Measurements from ENCODE around the gene MBOAT2.
"Not testable (repeated sequence)": the region's sequence is repeated elsewhere in the genome, so short reads cannot be mapped to it uniquely, and the experiment has no call there.

The MBOAT2 gene, protein sequence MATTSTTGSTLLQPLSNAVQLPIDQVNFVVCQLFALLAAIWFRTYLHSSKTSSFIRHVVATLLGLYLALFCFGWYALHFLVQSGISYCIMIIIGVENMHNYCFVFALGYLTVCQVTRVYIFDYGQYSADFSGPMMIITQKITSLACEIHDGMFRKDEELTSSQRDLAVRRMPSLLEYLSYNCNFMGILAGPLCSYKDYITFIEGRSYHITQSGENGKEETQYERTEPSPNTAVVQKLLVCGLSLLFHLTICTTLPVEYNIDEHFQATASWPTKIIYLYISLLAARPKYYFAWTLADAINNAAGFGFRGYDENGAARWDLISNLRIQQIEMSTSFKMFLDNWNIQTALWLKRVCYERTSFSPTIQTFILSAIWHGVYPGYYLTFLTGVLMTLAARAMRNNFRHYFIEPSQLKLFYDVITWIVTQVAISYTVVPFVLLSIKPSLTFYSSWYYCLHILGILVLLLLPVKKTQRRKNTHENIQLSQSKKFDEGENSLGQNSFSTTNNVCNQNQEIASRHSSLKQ

DNA sequence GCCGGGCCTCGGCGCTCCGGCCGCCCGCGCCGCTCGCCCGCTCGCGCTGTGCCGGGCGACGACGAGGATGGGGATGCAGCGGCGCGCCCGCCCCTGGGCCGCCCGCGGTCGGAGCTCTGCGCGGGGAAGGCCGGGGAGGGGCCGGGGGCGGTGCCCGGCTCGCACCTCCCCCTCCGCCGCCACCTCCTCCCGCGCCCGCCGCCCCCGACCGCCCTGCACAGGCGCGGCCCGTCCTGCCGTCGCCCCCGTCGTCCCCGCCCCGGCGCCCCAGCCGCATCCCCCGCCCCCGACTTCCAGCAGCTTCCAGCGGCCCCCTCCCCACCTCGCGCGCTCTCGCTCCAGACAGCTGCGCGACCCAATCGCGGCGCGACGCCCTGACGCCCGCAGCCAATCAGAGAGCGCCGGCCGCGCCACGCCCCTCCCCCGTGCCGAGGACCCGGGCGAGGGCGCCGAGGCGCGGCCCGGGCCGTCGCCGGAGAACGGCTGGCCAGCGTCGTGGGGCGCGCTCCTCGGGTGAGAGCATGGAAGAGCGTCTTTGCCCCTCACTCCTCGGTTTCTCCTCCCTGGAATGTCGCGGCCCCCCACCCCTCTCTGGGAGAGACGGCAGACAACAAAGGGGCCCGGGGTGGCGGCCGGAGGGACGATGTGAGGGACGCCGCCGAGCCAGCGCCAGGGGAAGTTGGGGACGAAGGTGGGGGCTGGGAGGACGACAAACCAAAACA is at the start of gene MBOAT2:
Gene MBOAT2 (minus strand): TSS at position 69 of the 722 bp plus-strand sequence. CDS start 70 bp downstream, outside the sequence.
- peak; percentile 86 to 87 for ATAC-seq

DNA sequence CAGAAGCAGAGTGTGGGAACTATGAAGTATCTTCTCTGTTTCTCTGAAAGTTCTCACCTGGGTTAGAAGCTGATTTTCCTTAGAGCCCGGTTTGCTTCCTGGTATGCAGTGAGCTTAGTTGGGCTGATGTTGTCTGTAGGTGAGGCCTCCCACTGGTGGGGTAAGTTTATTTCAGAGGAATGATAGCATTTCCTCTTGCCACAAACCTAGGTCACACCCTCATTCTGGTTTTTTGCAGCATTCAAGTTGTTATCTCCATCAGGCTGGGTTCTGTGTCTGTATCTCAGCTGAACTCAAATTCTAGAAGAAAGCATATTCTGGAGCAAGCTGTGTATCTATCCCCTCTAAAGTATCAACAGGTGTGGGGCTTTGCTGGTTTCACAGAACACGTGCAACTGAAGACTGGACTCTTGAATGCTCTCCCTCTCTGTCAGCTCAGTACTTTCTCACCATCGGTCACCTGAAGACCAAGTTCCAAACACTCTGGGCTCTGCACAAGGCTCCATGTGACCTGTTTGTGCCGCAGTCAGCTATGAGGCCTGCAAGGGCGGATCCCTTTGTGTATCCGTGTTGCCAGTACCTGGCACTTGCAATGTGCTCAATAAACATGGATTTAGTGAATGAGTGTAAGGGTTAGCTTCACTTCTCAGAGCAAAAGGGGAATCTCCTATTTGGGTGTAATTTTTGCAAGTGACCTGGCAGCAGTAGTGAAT is 49.5 kb upstream of the MBOAT2 start:
- no peak for ATAC-seq

DNA sequence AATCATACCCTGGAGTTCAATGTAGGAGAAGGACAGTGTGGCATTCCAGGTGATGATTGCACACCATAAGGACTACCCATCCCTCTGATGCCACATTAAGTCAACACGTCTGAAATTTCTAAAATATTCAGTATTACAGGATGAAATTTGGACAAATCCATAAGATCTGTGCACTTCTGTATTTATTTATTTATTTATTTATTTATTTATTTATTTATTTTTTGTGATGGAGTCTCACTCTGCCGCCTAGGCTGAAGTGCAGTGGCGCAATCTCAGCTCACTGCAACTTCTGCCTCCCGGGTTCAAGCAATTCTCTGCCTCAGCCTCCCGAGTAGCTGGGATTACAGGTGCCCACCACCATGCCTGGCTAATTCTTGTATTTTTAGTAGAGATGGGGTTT is 48.0 kb upstream of the MBOAT2 start:
- ATAC-seq, result not testable (repeated sequence)

DNA sequence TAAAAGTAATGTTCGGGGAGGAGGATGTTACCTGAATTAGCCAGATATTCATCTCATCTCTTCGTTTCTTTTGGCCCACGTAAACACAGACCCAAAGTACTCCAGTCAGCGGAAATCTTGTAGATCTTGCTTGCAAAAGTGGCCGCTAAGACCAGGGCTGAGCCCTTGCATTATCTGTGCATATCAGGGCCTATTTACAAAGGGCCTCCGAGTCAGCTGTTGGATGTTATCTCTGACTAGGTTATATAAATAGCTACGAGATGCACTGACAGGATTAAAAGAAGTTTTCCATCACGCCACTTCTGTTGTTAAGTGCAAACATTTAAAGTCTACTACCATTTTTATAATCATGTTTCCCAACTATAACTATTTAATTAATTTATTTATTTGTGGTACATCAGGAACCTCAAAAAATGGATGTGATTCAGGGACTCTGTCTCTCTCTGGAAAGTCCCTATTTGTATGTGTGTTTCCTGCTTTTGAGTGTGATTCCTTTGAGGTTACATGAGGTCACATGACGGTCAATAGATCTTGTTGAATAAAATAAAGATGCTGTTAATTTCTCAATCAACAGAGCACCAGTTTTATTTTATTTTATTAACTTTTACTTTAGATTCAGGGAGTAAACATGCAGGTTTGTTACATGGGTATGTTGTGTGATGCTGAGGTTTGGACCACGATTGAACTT is 46.8 kb upstream of the MBOAT2 start:
- ATAC-seq, result no peak

DNA sequence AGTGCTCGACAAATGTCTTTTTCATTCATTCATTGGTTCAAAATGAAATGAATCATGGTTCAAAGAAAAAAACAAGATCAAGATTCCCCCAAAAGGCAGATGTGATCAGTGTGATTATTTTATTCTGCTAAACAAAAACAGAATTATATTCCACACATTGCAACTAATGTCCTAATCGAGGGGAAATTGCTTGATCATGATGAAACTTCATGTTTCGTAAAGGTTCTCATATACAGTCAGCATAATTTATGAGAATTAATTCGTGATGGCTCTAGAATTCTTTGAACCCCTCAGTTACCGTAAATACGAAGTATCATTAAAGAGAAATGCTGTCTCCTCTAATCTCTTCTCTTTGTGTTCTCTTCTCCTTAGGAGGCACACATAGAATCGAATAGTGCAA is 42.1 kb upstream of the MBOAT2 start:
- no peak for ATAC-seq

DNA sequence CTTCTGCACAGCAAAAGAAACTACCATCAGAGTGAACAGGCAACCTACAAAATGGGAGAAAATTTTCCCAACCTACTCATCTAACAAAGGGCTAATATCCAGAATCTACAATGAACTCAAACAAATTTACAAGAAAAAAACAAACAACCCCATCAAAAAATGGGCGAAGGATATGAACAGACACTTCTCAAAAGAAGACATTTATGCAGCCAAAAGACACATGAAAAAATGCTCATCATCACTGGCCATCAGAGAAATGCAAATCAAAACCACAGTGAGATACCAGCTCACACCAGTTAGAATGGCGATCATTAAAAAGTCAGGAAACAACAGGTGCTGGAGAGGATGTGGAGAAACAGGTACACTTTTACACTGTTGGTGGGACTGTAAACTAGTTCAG is 40.0 kb upstream of the MBOAT2 start:
- ATAC-seq, result not testable (repeated sequence)

DNA sequence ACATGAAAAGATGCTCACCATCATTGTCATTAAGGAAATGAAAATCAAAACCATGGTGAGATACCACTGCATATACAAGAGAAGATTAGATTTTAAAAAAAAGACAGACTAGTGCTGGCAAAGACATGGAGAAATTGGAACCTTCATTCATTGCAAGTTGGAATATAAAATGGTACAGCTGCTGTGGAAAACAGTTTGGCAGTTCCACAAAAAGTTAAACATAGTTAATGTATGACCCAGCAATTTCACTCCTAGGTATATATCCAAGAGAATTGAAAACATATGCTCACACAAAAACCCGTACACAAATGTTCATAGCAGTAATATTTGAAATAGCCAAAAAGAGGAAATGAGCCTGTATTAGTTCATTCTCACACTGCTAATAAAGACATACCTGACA is 33.7 kb upstream of the MBOAT2 start:
- ATAC-seq, result no peak

DNA sequence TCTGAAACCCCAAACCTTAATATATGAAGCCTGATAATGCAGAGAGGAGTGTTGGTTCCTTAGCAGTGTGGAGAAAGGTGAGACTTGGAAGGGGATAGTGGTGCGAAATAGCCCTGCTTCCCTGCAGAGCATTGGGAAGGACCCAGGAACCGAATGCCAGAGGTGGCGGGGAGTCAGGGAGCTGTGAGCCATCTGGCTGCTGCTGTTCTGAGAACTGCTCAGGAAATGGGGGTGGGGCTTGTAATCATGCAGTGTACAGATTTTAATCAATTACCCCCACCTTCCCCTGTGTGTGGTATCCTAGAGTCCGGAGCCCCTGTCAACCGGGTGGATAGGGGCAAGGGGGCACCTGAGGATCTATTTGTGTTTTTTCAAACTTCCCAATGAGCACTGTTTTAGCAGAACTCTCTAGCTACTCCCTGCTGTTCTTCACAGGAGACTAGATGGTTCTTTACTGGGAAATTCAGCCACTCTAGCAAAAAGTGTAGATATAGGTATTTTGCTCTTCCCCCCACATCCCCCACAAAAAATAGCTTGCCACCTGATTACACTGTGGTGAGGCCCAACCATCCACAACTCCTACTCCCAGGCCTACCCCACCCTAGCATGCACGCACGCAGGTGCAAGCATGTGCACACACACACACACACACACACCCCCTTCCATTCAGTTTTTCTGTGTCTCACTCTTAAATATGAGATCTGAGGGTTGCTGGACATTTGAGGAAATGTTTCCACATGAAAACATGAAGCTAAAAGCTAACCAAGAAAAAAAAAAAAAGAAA is 30.1 kb upstream of the MBOAT2 start:
- ATAC-seq, result no peak

DNA sequence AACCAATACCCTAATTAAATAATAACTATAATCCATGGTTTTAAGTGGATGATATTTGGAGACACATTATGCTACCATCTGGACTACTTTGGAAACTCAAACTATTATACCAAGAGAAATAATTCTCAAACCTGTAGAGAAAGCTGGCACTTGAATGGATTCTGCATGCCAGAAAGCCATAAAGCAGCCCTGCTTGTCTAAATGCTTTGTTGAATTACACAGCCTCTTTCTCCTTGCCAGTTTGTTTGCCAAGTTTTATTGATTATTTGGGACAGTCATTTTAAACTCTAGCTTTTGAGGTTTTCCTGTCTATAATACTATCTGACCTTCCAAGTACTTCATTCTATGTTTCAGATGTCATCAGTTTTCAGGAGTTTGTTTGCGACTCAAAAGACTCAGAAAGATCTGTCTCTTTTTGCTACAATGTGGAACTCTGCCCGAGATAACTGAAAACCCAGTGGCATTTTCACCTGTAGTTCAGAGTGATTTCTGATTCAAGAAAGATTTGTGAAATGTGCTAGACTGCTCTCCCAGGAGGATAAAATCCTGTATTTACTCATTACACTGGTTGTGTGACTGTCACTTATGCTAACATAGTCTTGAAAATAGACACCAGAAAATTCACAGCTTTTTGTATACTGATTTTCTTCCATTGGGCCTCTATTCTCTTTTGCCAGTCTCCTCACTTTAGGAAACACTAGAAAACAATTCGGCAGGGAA is 29.2 kb upstream of the MBOAT2 start:
- no peak for ATAC-seq

DNA sequence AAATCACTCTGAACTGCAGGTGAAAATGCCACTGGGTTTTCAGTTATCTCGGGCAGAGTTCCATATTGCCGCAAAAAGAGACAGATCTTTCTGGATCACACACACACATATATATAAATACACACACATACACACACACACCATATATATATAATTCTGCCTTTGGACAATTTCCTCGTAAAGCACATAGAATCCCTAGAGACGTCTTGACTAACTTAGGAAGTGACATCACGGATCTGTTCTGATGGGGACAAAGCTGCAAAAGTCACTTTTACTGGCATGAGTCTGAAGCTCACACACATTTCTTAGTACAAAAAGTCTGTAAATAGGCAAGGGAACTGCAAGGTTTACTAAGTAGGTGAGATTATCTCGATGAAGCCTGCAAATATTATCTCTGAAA is 28.6 kb upstream of the MBOAT2 start:
- no peak for ATAC-seq

DNA sequence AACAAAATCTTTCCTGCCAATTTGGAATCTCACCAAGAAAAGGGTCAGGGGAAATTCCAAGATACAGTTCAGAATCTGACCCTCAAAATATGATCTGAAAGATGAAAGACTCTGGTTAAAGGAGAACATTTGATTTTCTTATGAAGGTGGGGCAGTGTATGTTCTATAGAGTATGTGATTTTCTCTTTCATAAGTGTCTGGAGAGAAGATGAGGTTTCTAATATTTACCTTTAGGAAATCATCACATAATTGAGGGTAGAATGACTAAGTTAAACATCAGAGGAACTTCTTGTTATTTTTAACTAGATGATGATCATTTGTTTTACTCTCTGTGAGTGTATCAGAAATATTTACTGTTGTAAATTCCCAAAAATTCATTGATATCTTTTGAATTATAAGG is 27.8 kb upstream of the MBOAT2 start:
- no peak for ATAC-seq

DNA sequence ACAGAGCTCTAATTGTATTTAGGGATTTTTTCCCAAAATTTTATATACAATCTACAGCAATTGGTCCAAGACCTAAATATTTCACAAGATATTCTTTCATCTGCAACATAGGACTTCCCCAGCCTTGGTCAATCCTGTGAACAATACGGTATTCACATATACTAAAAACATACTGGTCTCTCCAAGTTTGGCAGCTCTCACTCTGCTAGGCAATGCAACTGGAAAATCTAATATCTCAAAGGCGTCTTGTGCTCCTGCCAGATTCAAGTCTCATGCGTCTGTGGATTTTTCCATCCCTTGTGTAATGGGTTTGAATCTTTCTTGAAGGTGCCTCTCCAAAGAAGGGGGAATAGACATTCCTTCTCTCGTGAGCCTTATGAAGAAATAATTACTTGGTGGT is 27.4 kb upstream of the MBOAT2 start:
- ATAC-seq, result no peak

DNA sequence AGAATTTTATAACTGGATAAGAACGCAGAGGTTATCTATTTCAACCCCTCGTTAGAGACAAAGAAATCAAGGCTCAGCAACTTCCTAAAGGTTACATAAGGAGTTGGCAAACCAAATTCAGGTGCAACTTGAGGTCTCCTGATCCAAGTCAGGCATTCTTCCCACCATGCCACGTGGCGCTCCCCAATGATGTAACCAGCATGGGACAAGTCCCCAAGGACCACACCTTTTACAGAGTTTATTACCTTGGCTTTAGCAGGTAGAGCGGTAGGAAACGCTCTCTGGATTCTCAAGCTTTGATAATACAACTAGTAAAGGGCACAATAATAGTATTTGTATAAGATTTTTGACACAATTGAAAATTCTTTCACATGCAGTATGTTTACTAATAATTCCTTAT is 26.7 kb upstream of the MBOAT2 start:
- no peak for ATAC-seq

DNA sequence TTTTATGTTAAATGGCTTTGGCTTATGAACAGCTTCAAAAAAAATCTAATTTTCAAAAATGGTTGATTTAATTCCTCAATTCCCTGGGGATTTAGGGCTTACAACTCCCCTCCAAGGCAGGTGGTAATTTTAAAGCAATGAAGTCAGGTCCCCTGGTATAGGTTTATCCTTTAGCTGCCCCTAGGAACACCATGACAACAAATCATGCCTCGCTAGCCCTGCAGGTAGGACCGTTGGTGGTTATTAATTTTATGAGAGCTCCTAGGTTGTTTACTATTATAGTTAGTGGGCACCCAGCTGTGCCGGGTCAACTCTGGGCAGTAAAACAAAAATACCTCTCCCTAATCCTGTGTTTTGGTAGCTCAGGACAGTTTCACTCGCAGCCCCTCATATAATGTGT is 26.2 kb upstream of the MBOAT2 start:
- no peak for ATAC-seq

DNA sequence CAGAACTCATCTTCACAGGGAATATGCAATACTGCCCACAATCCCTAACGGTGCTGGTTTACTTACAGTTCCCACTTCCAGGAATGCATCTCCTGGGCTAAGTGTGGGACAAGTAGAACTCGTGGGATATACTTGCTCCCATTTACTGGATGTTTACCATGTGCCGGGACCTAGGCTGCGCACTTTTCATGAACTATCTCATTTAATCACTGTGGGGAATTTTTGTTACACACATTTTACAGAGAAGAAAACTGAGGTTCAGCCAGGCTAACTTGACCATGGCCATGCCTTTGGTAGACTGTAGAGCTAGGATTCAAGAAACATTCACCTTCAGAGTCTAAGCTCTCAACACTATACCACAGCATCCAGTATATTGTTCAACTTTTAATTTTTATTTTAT is 24.4 kb upstream of the MBOAT2 start:
- no peak for ATAC-seq

DNA sequence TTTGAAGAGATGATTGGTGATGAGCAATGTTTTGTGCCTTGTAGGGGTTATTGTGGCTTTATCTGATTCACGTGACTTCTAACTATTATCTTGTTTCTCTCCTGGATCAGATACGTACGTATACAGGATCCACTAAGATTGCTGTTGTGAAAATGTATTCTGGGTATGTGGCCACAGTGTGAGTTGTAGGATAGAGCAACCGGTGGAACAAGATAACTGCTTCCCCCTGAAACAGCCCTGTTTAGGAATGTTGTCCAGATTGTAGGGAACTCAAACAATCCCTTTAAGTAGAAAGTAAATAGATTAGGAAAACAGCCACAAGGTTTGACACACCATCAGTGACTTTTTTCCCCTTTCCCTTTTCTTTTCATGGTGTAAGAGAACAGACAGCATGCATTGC is 22.3 kb upstream of the MBOAT2 start:
- ATAC-seq, result no peak

DNA sequence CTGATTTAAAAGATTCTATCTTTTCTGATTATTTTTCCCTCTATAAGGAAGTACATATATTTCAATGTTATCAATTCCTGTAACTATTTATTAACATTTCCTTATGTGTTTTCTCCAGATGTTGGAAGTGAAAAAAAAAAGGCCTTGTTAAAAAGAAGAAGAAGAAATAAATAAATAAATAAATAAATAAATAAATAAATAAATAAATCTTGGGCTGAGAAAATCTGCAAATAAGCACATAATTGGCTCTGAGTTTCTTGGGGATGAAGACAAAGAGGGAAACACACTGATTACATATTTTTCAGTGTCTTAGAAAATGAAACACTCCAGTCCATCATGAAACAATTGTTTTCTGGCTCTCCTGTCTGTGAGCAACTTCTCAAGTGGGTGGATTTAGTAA is 21.1 kb upstream of the MBOAT2 start:
- ATAC-seq, result no peak

DNA sequence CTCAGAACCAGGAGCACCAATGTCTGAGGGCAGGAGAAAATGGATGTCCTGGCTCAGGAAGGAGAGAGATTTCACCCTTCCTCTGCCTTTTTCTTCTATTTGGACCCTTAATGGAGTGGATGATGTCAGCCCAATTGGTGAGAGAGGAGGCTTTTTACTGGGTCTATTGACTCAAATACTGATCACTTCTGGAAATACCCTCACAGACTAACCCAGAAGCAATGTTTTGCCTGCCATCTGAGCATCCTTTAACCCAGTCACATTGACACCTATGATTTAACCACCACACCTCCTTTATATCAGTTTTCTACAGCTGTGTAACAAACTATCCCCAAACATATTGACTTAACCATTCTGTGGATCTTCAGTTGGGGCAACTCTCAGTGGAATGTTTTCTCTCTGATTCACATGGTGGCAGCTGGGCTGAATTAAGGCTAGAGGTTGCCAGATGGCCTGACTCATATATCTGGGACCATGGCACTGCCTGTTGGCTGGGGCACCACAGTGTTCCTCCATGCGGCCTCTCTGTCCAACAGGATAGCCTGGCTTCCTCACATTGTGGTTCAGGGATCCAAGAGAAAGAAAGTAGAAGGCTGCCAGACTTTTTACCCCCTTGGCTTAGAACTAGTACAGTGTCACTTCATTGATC is 18.2 kb upstream of the MBOAT2 start:
- no peak for ATAC-seq

DNA sequence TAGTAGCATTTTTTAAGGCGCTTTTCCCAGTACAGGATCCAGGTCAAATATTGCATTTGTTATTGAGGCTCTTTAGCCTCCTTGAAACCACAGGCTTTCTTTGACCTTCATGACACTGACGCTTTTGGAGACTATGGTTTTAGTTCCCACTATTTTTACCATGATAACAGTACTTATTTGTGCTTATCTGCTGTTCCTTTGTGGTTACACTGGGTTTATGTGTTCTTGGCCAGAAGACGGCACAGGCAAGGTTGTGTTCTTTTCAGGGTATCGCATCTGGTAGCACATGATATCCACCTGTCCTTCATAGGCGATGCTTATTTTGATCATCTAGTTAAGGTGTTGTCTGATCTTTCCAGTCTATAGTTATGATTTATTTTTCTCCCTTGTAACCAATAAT is 16.8 kb upstream of the MBOAT2 start:
- ATAC-seq, result no peak

DNA sequence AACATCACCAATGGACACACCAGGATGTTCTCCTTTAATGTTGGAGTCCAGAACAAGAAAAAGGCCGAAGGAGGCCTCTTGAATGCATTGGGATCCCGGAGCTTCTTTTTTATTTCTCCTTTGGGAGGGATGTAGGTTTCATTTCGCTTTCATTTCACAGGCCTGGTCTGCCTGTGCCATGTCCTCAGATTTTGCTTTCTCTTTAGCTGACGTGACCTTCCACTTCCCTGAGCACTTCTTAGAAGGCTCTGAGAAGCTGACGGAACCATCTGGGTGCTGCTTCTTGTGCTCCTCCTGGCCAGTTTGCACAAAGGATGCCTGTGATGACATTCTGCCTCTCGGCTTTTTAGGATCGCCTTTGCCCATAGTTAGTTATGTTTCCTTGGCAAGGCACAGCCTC is 15.1 kb upstream of the MBOAT2 start:
- ATAC-seq, result no peak

DNA sequence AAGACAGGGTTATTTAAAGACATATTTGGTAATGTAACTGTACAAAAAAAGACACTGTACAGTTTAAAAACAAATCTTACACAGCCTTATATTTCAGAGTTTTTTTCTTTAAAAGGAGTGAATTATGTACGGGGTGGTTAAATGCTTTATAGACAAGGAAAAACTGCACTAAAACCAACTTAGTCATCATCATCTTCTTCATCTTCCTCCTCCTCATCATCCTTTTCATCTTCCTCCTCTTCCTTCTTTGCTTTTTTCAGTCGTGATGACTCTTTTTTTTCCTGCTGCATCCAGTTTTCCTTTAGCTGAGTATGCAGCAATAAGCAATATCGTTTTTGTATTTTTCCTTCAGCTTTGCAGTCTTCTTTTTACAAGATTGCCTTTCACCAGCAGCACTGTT is 14.6 kb upstream of the MBOAT2 start:
- no peak for ATAC-seq
